Kidney tubule cell (primary cell): Measurements from ENCODE around the gene GPR35.
A peak's percentile ranks its signal among the peaks of the same experiment; 100 is the strongest.
"Not testable (repeated sequence)": the region's sequence is repeated elsewhere in the genome, so short reads cannot be mapped to it uniquely, and the experiment has no call there.

Experiments used
- DNase-seq: peaks from one replicate; pipeline ENCODE4 v3.0.0-alpha.2; 2018; ENCODE audit warnings: low spot score

GPR35 gene

GRCh38 chr2:240639566-240639965, 14.3 kb downstream of the GPR35 start:
- no peak for DNase-seq

GRCh38 chr2:240640939-240641338, 15.7 kb downstream of the GPR35 start:
- DNase-seq, result peak; percentile 54

GRCh38 chr2:240642061-240642805, 17.0 kb downstream of the GPR35 start:
- no peak for DNase-seq

GRCh38 chr2:240642806-240643092, 17.5 kb downstream of the GPR35 start:
- no peak for DNase-seq

GRCh38 chr2:240643093-240643810, 18.0 kb downstream of the GPR35 start:
- DNase-seq, result no peak

GRCh38 chr2:240643811-240644150, 18.5 kb downstream of the GPR35 start:
- no peak for DNase-seq

DNA sequence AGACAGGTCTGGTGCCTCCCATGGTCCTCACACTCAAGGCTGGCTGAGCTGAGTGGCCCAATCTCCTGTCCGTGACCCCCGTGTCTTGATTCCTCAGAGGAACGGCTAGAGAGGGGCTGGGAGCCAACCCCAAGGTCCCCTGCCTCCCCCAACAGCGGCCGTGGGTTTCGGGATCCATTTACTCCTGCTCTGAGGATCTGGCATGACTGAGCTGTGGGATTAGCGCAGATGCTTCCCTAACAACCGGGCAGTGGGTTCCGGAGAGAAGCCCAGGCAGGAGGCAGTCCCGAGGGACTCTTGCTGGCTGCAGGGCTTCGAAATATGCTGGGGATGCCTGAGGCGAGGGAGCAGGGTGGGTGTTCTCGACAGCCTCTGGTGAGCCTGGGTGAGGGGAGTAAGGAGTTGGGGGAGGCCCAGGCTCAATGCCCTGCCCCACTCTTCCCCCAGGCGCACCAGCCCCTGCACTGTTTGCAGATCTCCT, 18.9 kb downstream of the GPR35 start:
- no peak for DNase-seq

DNA sequence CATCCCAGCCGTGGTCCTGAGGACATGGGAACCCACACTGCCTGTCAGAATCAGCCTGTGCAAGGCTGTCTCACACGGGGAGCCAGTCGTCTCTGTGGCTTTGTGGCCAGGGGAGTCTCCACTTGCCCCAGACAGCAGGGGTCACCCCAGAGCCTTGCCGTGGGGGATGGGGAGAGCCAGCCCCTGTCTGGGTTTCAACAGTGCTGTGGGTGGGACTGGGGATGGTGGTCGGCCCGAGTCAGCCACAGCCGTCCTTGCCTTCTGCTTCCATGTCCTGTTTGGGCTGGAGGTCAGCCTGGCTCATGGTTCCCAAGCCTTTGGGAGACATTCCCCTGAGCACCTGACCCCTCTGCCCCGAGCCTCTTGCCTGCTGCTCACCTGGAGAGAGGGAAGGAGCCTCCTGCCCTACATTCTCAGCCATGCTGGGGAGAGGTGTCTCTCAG, 19.6 kb downstream of the GPR35 start:
- no peak for DNase-seq

GRCh38 chr2:240645346-240645745, 20.1 kb downstream of the GPR35 start:
- DNase-seq, result no peak

GRCh38 chr2:240645801-240646175, 20.5 kb downstream of the GPR35 start:
- no peak for DNase-seq

DNA sequence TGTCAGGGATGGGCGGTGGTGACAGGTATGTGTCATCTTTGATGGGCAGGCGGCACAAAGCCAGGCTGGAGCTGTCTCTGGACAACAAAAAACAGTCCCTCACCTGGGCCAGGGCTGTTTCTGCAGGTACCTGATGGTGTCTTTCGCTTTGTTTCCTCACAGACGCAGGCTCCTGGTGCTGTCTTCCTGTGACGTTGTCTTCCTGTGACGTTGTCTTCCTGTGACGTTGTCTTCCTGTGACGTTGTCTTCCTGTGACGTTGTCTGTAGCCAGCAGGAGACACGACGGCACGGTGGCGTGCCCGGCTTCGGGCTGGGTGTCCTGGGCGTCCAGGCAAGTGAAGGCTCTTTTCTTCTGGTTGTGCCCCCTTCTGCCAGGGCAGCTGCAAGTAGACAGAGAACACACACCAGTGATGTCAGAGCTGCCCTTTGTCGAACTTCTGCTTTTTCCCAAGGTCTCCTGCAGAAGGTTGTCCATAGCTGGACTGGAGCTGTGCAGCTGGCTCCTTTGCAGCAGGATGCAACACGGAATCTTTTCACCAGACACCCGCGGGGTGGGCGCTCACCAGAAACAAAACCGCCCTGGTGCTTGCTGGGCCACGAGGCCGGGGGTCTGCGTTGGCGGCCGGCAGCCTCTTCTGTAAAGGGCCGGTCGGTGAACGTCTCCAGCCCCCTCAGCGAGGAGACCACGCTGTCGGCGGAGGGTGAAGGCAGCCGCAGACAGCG, 21.1 kb downstream of the GPR35 start:
- no peak for DNase-seq

DNA sequence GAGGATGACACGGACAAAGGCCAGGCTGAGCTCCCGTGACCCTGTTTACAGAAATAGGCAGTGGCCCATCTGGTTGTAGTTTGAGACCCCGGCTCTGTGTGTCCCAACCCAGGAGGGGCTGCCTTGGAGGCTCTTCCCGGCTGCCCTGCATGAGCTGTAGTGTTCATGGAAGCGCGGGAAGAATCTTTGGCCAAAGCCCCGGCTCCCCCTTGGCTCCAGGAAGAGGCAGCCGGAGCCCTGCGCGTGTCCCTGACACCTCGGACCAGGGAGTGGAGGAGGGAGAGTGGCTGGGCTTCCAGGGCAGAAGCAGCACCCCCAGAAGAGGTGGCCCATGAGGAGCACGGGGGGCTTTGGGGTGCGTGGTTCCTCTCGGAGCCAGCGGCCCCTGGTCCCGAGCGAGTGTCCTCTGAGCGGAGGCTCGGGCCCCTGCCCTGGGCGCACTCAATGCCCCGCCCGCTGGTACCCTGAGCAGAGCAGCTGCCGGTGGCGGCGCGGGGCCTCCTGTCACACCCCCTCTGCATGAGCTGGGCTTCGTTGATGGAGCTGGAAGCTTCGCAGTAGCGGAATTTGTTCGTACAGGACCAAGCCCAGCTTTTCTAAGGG, 21.7 kb downstream of the GPR35 start:
- no peak for DNase-seq

GRCh38 chr2:240647503-240648154, 22.3 kb downstream of the GPR35 start:
- no peak for DNase-seq

DNA sequence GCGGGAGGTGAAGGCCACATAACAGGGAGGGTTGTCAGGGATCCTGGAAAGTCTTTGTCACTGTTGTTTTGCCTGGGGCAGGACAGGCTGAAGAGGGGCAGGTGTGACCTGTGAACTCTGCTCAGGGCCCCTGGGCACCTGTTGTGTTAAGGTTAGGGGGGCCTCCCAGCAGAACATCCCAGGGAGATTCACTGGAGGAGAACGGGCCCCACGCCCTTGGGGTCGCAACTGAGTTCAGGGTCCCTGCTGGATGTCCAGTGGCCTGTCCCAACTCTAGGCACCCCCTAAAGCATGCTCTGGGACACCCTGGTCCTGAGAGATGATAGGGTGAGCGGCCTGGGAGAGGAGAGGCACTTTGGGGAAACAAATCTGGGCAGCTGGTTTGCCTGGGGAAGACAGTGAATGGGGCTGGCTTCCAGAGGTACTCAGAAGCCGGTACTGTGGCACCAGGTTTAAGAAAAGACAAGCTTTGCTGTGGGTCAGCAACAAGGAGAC, 22.9 kb downstream of the GPR35 start:
- no peak for DNase-seq

GRCh38 chr2:240648650-240649275, 23.5 kb downstream of the GPR35 start:
- DNase-seq, result no peak

GRCh38 chr2:240649331-240649730, 24.1 kb downstream of the GPR35 start:
- DNase-seq, result no peak

DNA sequence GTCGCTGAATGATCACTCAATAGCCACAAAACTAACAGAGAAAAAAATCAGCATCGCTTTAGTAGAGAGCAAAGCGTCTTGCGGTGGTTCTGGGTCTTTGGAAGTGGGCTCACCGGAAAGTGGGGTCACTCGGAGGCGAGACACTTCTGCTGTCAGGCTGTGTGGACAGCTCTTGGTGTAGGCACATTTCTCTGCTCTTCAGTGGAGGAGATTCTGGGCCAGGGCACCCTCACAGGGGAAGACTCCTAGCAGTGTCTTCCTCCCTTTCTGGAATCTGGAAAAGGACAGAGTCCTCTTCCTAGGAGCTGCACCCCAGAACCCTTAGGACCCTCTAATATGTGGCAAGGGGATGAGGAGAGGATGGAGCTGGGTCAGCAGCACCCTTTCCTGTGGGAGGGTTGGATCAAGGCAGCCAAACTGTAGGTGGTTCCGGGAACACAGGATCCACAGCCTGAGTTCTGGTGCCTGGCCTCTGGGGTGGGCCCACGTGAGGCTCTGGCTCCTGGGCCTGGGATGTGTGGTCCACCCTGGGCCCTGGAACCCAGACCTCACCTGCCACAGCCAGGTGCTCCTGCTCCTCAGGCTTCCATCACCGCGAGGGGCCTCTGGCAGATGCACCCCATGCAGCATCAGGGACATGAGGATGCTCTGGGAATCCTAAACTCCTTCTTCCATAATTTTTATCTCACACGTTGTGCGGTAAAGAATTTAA, 25.1 kb downstream of the GPR35 start:
- DNase-seq, result no peak

- DNase-seq, result no peak
These were observed 25.9 kb downstream of the GPR35 start for GRCh38 chr2:240651185-240651584.

DNA sequence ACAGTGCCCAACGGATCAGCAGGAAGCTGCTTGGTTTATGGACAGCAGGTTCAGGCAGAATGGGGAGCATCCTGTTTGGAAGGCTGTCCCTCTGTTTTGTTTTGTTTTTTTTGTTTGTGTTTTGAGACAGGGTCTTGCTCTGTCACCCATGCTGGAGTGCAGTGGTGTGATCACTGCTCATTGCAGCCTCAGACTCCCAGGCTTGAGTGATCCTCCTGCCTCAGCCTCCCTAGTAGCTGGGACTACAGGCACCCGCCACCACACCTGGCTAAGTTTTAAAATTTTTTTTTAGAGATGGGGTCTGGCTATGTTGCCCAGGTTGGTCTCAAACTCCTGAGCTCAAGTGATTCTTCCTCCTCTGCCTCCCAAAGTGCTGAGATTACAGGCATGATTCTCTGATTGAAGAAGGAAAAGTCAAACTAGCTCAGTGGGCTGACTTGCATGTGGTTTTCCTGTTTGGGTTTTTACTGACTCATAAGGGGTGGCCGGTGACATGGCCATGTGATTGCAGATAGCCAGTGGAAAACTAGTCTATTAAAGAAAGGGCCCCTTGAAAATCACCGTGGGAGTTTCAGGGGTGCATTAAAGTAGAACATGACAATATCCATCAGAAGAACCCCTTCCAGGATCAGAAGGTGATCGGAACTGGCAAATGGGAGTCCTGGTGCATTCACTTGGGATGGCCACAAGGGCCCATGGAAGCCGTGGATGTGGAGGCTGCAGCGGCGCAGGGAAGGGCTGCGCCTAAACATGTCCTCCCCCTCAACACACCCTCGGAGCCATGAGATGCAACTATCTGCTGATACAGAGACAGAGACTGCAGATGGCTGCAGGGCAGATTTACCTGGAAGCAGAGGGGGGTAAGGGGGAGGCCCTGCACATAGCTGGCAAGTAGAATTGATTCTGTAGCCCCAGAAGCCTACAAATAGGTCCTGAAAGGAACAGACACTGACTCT, 30.9 kb downstream of the GPR35 start:
- peak; percentile 11 for DNase-seq

GRCh38 chr2:240659883-240660282, 34.6 kb downstream of the GPR35 start:
- DNase-seq, result not testable (repeated sequence)
